Glutamatergic neuron (in vitro differentiated cells): ENCODE results near the gene CHRNG. TPM values are rescaled to one million over a fixed set of nuclear protein-coding genes. Genes with fewer than 3 reads are reported as not detected.

Experiments
- DNase-seq: peaks from one replicate; pipeline ENCODE4 v3.0.0; 2022
- H3K27ac Mint-ChIP-seq: one replicate; pipeline ENCODE4 v1.8.0; 2020; ENCODE audit warnings: mild to moderate bottlenecking, mixed read lengths, inconsistent platforms; ENCODE audit not compliant: unreplicated experiment
- H3K27me3 Mint-ChIP-seq: one replicate; pipeline ENCODE4 v1.8.0; 2020; ENCODE audit warnings: mild to moderate bottlenecking, moderate library complexity, mixed read lengths, inconsistent platforms; ENCODE audit not compliant: unreplicated experiment
- H3K36me3 Mint-ChIP-seq: one replicate; pipeline ENCODE4 v1.8.0; 2020; ENCODE audit warnings: mild to moderate bottlenecking, mixed read lengths, inconsistent platforms; ENCODE audit not compliant: unreplicated experiment
- H3K4me1 Mint-ChIP-seq: one replicate; pipeline ENCODE4 v1.8.0; 2020; ENCODE audit warnings: mild to moderate bottlenecking, low read depth, mixed read lengths, inconsistent platforms; ENCODE audit not compliant: unreplicated experiment
- H3K4me3 Mint-ChIP-seq: one replicate; pipeline ENCODE4 v1.8.0; 2020; ENCODE audit warnings: mild to moderate bottlenecking, mixed read lengths, inconsistent platforms; ENCODE audit not compliant: unreplicated experiment
- H3K9me3 Mint-ChIP-seq: one replicate; pipeline ENCODE4 v1.8.0; 2020; ENCODE audit warnings: mild to moderate bottlenecking, moderate library complexity, mixed read lengths, inconsistent platforms; ENCODE audit not compliant: unreplicated experiment
- total RNA-seq: library from RNA; stranded (reverse); fragmentation: NEBNext Ultra II Directional; extraction: Animal tissue kit (Norgen Biotek cat#: 25700); gene quantifications from one replicate; pipeline ENCODE4 v1.2.1, GENCODE V29; 2021; ENCODE audit not compliant: unreplicated experiment
- TF ChIP-seq, protein P1 (sequence below): fragments of 200-600 bp; sonication (generic); IDR thresholded peaks from one replicate; pipeline ENCODE4 v1.5.0; 2021; ENCODE audit not compliant: partially characterized antibody, unreplicated experiment

CHRNG gene
- total RNA-seq, 1 donor from 2014 or later: 3.5 TPM

DNA sequence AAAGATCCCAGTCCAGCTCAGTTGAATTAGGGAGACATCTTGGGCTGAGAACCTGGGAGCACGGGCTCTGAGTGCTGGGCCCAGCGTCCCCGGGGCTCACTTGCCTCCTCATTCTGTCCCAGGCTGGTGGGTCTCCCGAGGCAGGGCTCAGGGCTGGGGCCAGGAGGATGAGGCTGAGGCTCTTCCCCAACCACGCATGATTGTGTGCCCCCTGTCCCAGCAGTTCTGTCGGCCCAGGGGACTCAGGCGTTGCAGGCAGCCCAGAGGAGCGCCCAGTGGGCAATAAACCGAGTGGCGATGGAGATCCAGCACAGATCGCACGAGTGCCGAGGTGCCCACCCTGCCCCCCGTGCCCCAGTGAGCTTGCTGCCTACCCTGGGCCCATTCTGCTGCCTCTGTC is 18.4 kb upstream of the CHRNG start:
- no peak for DNase-seq
- H3K4me3 Mint-ChIP-seq: no peak overlapping the region
- peaks cover 8% of the 10 kb centered on the region for H3K27me3 Mint-ChIP-seq
- H3K27ac Mint-ChIP-seq: no peak overlapping the region
- TF ChIP-seq, protein P1, sequence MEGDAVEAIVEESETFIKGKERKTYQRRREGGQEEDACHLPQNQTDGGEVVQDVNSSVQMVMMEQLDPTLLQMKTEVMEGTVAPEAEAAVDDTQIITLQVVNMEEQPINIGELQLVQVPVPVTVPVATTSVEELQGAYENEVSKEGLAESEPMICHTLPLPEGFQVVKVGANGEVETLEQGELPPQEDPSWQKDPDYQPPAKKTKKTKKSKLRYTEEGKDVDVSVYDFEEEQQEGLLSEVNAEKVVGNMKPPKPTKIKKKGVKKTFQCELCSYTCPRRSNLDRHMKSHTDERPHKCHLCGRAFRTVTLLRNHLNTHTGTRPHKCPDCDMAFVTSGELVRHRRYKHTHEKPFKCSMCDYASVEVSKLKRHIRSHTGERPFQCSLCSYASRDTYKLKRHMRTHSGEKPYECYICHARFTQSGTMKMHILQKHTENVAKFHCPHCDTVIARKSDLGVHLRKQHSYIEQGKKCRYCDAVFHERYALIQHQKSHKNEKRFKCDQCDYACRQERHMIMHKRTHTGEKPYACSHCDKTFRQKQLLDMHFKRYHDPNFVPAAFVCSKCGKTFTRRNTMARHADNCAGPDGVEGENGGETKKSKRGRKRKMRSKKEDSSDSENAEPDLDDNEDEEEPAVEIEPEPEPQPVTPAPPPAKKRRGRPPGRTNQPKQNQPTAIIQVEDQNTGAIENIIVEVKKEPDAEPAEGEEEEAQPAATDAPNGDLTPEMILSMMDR: no peak
- peaks cover 4% of the 10 kb centered on the region for H3K9me3 Mint-ChIP-seq
- H3K4me1 Mint-ChIP-seq: peaks cover 2% of the 10 kb centered on the region
- H3K36me3 Mint-ChIP-seq: no peaks in the 10 kb centered on the region

DNA sequence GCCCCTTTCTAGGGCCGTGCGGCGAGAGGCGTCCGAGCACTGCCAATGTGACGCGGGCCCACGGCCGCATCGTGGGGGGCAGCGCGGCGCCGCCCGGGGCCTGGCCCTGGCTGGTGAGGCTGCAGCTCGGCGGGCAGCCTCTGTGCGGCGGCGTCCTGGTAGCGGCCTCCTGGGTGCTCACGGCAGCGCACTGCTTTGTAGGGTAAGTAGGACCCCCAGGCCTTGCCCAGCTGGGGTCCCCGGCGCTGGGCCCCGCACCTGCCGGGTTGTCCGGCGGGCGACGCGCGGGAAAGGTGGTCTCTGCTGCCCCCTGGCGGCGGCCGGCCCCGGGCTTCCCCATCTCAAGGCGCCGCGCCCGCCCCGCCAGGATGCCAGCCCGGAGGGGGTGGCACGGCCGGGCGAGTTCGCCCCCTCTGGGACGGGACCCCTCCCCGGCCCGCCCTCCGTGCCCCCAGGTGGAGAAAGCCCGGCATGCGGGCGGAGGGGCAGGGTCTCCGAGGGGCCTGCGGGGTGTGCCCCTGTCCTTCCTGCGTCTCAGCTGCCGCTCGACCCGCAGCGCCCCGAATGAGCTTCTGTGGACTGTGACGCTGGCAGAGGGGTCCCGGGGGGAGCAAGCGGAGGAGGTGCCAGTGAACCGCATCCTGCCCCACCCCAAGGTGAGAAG is 17.4 kb upstream of the CHRNG start:
- H3K4me1 Mint-ChIP-seq: peaks cover 3% of the 10 kb centered on the region
- peak; percentile 77 for DNase-seq
- H3K9me3 Mint-ChIP-seq: peaks cover 4% of the 10 kb centered on the region
- TF ChIP-seq, protein P1: peak; percentile 100
- no peaks in the 10 kb centered on the region for H3K36me3 Mint-ChIP-seq
- no peak overlapping the region for H3K27ac Mint-ChIP-seq
- peaks cover 10% of the 10 kb centered on the region for H3K27me3 Mint-ChIP-seq
- H3K4me3 Mint-ChIP-seq: no peak overlapping the region

- Mint-ChIP-seq H3K9me3 (peaks cover 4% of the 10 kb centered on the region), H3K4me3 (no peak overlapping the region), H3K27me3 (peaks cover 12% of the 10 kb centered on the region), H3K36me3 (no peaks in the 10 kb centered on the region), H3K4me1 (peaks cover 3% of the 10 kb centered on the region), H3K27ac (no peak overlapping the region)
- TF ChIP-seq, protein P1: no peak
- no peak for DNase-seq
Measured at GRCh38 chr2:232522623-232523401, 16.7 kb upstream of the CHRNG start.

GRCh38 chr2:232523402-232523681 is 16.1 kb upstream of the CHRNG start:
- DNase-seq: no peak
- H3K9me3 Mint-ChIP-seq: peaks cover 4% of the 10 kb centered on the region
- peaks cover 12% of the 10 kb centered on the region for H3K27me3 Mint-ChIP-seq
- TF ChIP-seq, protein P1: no peak
- no peak overlapping the region for H3K4me3 Mint-ChIP-seq
- peaks cover 3% of the 10 kb centered on the region for H3K4me1 Mint-ChIP-seq
- no peak overlapping the region for H3K27ac Mint-ChIP-seq
- no peaks in the 10 kb centered on the region for H3K36me3 Mint-ChIP-seq
